Measurements from ENCODE around the gene DLX4.

DLX4 gene

DNA sequence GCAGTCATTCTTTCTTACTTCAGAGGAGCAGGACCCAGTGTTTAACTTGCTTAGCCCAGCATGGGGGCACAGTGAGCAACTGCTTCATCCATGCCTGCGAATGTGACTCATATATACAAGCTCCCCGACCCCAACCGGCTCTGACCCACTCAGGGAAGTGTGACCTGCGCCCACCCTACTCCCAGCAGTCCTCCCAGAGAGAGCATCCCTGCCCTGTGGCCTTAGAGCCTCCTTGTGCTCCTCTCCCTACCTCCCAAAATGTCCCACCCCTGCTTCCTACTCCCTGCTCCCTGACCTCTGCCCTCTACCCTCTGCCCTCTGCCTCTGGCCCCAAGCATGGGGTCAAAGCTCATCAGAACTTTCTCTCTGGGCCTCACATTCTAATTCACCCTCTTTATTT is 46.9 kb upstream of the DLX4 start:
- TF ChIP-seq TOX (CRISPR knock-in tag; IDR thresholded peaks at IDR 0.05; ENCODE audit: borderline replicate concordance) = no peak
- no peak for TF ChIP-seq TCF4 (CRISPR knock-in tag; IDR thresholded peaks at IDR 0.05; ENCODE audit: borderline replicate concordance)
- TF ChIP-seq, protein P1, sequence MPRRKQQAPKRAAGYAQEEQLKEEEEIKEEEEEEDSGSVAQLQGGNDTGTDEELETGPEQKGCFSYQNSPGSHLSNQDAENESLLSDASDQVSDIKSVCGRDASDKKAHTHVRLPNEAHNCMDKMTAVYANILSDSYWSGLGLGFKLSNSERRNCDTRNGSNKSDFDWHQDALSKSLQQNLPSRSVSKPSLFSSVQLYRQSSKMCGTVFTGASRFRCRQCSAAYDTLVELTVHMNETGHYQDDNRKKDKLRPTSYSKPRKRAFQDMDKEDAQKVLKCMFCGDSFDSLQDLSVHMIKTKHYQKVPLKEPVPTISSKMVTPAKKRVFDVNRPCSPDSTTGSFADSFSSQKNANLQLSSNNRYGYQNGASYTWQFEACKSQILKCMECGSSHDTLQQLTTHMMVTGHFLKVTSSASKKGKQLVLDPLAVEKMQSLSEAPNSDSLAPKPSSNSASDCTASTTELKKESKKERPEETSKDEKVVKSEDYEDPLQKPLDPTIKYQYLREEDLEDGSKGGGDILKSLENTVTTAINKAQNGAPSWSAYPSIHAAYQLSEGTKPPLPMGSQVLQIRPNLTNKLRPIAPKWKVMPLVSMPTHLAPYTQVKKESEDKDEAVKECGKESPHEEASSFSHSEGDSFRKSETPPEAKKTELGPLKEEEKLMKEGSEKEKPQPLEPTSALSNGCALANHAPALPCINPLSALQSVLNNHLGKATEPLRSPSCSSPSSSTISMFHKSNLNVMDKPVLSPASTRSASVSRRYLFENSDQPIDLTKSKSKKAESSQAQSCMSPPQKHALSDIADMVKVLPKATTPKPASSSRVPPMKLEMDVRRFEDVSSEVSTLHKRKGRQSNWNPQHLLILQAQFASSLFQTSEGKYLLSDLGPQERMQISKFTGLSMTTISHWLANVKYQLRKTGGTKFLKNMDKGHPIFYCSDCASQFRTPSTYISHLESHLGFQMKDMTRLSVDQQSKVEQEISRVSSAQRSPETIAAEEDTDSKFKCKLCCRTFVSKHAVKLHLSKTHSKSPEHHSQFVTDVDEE (CRISPR knock-in tag; IDR thresholded peaks at IDR 0.05) = no peak
- TF ChIP-seq, protein P2, sequence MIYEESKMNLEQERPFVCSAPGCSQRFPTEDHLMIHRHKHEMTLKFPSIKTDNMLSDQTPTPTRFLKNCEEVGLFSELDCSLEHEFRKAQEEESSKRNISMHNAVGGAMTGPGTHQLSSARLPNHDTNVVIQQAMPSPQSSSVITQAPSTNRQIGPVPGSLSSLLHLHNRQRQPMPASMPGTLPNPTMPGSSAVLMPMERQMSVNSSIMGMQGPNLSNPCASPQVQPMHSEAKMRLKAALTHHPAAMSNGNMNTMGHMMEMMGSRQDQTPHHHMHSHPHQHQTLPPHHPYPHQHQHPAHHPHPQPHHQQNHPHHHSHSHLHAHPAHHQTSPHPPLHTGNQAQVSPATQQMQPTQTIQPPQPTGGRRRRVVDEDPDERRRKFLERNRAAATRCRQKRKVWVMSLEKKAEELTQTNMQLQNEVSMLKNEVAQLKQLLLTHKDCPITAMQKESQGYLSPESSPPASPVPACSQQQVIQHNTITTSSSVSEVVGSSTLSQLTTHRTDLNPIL (CRISPR knock-in tag; IDR thresholded peaks at IDR 0.05; ENCODE audit: low read depth) = no peak
- no peak for TF ChIP-seq RARB (CRISPR knock-in tag; IDR thresholded peaks at IDR 0.05)
- no peak for TF ChIP-seq ARNTL (CRISPR knock-in tag; IDR thresholded peaks at IDR 0.05; ENCODE audit: borderline replicate concordance, low read depth)
- TF ChIP-seq ZNF8 (CRISPR knock-in tag; IDR thresholded peaks at IDR 0.05) = no peak
- no peak for TF ChIP-seq GLIS3 (CRISPR knock-in tag; IDR thresholded peaks at IDR 0.05)
- TF ChIP-seq, protein P3, sequence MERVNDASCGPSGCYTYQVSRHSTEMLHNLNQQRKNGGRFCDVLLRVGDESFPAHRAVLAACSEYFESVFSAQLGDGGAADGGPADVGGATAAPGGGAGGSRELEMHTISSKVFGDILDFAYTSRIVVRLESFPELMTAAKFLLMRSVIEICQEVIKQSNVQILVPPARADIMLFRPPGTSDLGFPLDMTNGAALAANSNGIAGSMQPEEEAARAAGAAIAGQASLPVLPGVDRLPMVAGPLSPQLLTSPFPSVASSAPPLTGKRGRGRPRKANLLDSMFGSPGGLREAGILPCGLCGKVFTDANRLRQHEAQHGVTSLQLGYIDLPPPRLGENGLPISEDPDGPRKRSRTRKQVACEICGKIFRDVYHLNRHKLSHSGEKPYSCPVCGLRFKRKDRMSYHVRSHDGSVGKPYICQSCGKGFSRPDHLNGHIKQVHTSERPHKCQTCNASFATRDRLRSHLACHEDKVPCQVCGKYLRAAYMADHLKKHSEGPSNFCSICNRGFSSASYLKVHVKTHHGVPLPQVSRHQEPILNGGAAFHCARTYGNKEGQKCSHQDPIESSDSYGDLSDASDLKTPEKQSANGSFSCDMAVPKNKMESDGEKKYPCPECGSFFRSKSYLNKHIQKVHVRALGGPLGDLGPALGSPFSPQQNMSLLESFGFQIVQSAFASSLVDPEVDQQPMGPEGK (CRISPR knock-in tag; IDR thresholded peaks at IDR 0.05; ENCODE audit: borderline replicate concordance) = no peak
- no peak for TF ChIP-seq PPARA (CRISPR knock-in tag; IDR thresholded peaks at IDR 0.05; ENCODE audit: borderline replicate concordance)
- no peak for TF ChIP-seq ISL1 (CRISPR knock-in tag; IDR thresholded peaks at IDR 0.05)
- no peak for TF ChIP-seq SNAI2 (CRISPR knock-in tag; IDR thresholded peaks at IDR 0.05)
- TF ChIP-seq, protein P4, sequence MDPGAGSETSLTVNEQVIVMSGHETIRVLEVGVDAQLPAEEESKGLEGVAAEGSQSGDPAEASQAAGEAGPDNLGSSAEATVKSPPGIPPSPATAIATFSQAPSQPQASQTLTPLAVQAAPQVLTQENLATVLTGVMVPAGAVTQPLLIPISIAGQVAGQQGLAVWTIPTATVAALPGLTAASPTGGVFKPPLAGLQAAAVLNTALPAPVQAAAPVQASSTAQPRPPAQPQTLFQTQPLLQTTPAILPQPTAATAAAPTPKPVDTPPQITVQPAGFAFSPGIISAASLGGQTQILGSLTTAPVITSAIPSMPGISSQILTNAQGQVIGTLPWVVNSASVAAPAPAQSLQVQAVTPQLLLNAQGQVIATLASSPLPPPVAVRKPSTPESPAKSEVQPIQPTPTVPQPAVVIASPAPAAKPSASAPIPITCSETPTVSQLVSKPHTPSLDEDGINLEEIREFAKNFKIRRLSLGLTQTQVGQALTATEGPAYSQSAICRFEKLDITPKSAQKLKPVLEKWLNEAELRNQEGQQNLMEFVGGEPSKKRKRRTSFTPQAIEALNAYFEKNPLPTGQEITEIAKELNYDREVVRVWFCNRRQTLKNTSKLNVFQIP (CRISPR knock-in tag; IDR thresholded peaks at IDR 0.05; ENCODE audit: borderline replicate concordance, low read depth) = no peak
- no peak for TF ChIP-seq CSDC2 (CRISPR knock-in tag; IDR thresholded peaks at IDR 0.05)
- no peak for TF ChIP-seq OSR1 (CRISPR knock-in tag; IDR thresholded peaks at IDR 0.05)
- no peak for TF ChIP-seq ZFP3 (CRISPR knock-in tag; IDR thresholded peaks at IDR 0.05)
- no peak for TF ChIP-seq ESRRG (CRISPR knock-in tag; IDR thresholded peaks at IDR 0.05)
- TF ChIP-seq, protein P5, sequence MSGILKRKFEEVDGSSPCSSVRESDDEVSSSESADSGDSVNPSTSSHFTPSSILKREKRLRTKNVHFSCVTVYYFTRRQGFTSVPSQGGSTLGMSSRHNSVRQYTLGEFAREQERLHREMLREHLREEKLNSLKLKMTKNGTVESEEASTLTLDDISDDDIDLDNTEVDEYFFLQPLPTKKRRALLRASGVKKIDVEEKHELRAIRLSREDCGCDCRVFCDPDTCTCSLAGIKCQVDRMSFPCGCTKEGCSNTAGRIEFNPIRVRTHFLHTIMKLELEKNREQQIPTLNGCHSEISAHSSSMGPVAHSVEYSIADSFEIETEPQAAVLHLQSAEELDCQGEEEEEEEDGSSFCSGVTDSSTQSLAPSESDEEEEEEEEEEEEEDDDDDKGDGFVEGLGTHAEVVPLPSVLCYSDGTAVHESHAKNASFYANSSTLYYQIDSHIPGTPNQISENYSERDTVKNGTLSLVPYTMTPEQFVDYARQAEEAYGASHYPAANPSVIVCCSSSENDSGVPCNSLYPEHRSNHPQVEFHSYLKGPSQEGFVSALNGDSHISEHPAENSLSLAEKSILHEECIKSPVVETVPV (CRISPR knock-in tag; IDR thresholded peaks at IDR 0.05) = no peak
- TF ChIP-seq ZC3H10 (CRISPR knock-in tag; IDR thresholded peaks at IDR 0.05) = no peak
- TF ChIP-seq ZNF565 (CRISPR knock-in tag; conservative IDR thresholded peaks at IDR 0.05; ENCODE audit: low read depth) = no peak
- no peak for ATAC-seq

DNA sequence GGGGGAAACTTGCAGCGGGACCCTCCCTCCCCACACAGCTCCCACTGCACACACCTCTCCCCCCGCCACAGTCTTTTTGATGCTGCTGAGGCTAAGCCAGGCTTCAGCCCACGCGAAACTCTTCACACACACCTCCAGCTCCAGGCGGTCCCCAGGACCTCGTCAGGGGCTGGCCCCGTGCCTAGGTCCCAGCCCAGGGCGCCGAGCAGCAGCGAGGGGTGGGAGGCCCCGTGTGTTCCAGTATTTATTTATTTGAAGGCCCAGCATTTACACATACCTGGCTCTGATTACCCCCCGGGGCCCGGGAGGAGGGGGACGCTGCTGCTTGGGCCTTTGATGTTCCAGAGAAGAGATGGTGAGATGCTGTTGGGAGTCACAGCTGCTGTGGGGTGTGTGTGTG is 44.9 kb upstream of the DLX4 start:
- no peak for ATAC-seq
- TF ChIP-seq ESRRG (CRISPR knock-in tag; IDR thresholded peaks at IDR 0.05) = no peak
- TF ChIP-seq CSDC2 (CRISPR knock-in tag; IDR thresholded peaks at IDR 0.05) = no peak
- no peak for TF ChIP-seq ZFP30 (CRISPR knock-in tag; IDR thresholded peaks at IDR 0.05)
- TF ChIP-seq ZNF565 (CRISPR knock-in tag; conservative IDR thresholded peaks at IDR 0.05; ENCODE audit: low read depth) = no peak

DNA sequence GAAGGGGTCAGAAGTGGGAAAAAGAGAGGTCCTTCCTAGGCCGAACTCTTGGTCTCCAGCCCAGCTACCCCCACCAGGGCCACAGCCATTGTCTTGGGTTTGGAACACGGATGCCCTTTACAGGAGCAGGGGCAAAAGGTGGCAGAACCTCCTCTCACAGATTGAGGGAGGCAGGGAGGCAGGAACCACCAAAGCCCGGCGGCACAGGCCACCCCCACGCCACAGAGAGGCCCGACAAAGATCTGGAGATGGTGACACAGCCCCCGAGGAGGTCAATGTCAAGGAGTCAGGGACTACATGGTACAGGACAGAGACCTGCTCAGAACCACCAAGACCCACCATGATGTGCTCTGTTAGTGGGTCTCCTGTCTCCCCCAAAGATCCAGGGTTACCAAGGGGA is 44.4 kb upstream of the DLX4 start:
- ATAC-seq = no peak
- TF ChIP-seq, protein P5 (CRISPR knock-in tag; IDR thresholded peaks at IDR 0.05) = no peak
- TF ChIP-seq ZNF8 (CRISPR knock-in tag; IDR thresholded peaks at IDR 0.05) = no peak
- TF ChIP-seq ARNTL (CRISPR knock-in tag; IDR thresholded peaks at IDR 0.05; ENCODE audit: borderline replicate concordance, low read depth) = no peak
- TF ChIP-seq ZFP30 (CRISPR knock-in tag; IDR thresholded peaks at IDR 0.05) = no peak
- TF ChIP-seq TOX (CRISPR knock-in tag; IDR thresholded peaks at IDR 0.05; ENCODE audit: borderline replicate concordance) = no peak
- TF ChIP-seq, protein P2 (CRISPR knock-in tag; IDR thresholded peaks at IDR 0.05; ENCODE audit: low read depth) = no peak
- no peak for TF ChIP-seq RARB (CRISPR knock-in tag; IDR thresholded peaks at IDR 0.05)
- no peak for TF ChIP-seq ZC3H10 (CRISPR knock-in tag; IDR thresholded peaks at IDR 0.05)
